HS-27A (cell line): ENCODE measurements around the gene KLF13.

ENCODE experiments used
- DNase-seq: peaks from one replicate; pipeline ENCODE4 v3.0.0-alpha.2; 2012; ENCODE audit warnings: low read depth, missing footprints

The KLF13 gene

GRCh38 chr15:31326156-31326874 lies at the start of gene KLF13:
KLF13 (plus strand) TSS chr15:31326835; CDS start chr15:31327213, 378 bp downstream.
- peak; percentile 82 for DNase-seq

- no peak for DNase-seq
Observed at GRCh38 chr15:31277335-31278060, 49.1 kb upstream of the KLF13 start.

GRCh38 chr15:31278061-31278445 lies 48.6 kb upstream of the KLF13 start:
- DNase-seq: no peak

- no peak for DNase-seq
Observed at GRCh38 chr15:31278544-31279220, 48.0 kb upstream of the KLF13 start.

GRCh38 chr15:31279221-31280045 lies 47.2 kb upstream of the KLF13 start:
- DNase-seq: no peak

GRCh38 chr15:31280046-31280830 lies 46.4 kb upstream of the KLF13 start:
- no peak for DNase-seq

GRCh38 chr15:31280831-31281216 lies 45.8 kb upstream of the KLF13 start:
- DNase-seq: no peak

- DNase-seq: no peak
Observed at GRCh38 chr15:31283043-31283442, 43.6 kb upstream of the KLF13 start.

GRCh38 chr15:31285772-31286261 lies 40.8 kb upstream of the KLF13 start:
- DNase-seq: no peak

- no peak for DNase-seq
Observed at GRCh38 chr15:31291048-31291578, 35.5 kb upstream of the KLF13 start.

- DNase-seq: no peak
Observed at GRCh38 chr15:31292391-31293015, 34.1 kb upstream of the KLF13 start.

GRCh38 chr15:31293655-31294054 lies 33.0 kb upstream of the KLF13 start:
- no peak for DNase-seq

- no peak for DNase-seq
Observed at GRCh38 chr15:31294067-31294466, 32.6 kb upstream of the KLF13 start.

GRCh38 chr15:31295658-31296057 lies 31.0 kb upstream of the KLF13 start:
- DNase-seq: no peak

GRCh38 chr15:31296219-31296645 lies 30.4 kb upstream of the KLF13 start:
- DNase-seq: no peak

GRCh38 chr15:31296646-31297574 lies 29.7 kb upstream of the KLF13 start:
- DNase-seq: no peak

GRCh38 chr15:31297575-31298456 lies 28.8 kb upstream of the KLF13 start:
- DNase-seq: no peak

GRCh38 chr15:31298707-31299172 lies 27.9 kb upstream of the KLF13 start:
- DNase-seq: no peak
